Ovary (tissue), 9 donors: ENCODE measurements around the gene NOX3. TPM values are rescaled to one million over a fixed set of nuclear protein-coding genes. Genes with fewer than 3 reads are reported as not detected.
A peak's percentile ranks its signal among the peaks of the same experiment; 100 is the strongest.
"Not testable (repeated sequence)": the region's sequence is repeated elsewhere in the genome, so short reads cannot be mapped to it uniquely, and the experiment has no call there.

ENCODE experiments used
- DNase-seq, 5 donors: peaks; one replicate each; pipeline ENCODE4 v3.0.0-alpha.2; 2019 to 2020
- H3K27ac ChIP-seq, 2 donors: fragments of 200-600 bp; one replicate each; pipeline versions ENCODE4 v1.5.1 to v1.8.0; 2019 to 2022
- H3K27me3 ChIP-seq: fragments of 200-600 bp; one replicate; pipeline ENCODE4 v1.8.0; 2022
- H3K36me3 ChIP-seq: fragments of 200-600 bp; sonication (generic); one replicate; pipeline ENCODE4 v1.5.1; 2019
- H3K4me1 ChIP-seq: one replicate; pipeline ENCODE4 v1.8.1; 2013; ENCODE audit warnings: mild to moderate bottlenecking, moderate library complexity; ENCODE audit not compliant: insufficient read depth
- H3K4me3 ChIP-seq: fragments of 200-600 bp; sonication (generic); one replicate; pipeline ENCODE4 v1.5.1; 2017
- H3K9me3 ChIP-seq, 2 donors: fragments of 200-600 bp in 1 of 2; sonication (generic) in 1 of 2; one replicate each; pipeline versions ENCODE4 v1.5.1 to v1.8.1; 2013 to 2019; ENCODE audit warnings: mild to moderate bottlenecking in 1 of 2, moderate library complexity in 1 of 2
- CTCF ChIP-seq, 3 donors: fragments of 450-650 bp in 2 of 3; fragments of 200-600 bp in 1 of 3; IDR thresholded peaks; one replicate each; pipeline versions ENCODE4 v1.5.1 to v1.8.0; 2016 to 2022; ENCODE audit warnings: antibody characterized with exemption in 3 of 3, mild to moderate bottlenecking in 1 of 3
- EP300 ChIP-seq: sonication (generic); formaldehyde crosslinking; IDR thresholded peaks from one replicate; pipeline ENCODE4 v1.6.1; 2017; ENCODE audit warnings: antibody characterized with exemption
- POLR2A ChIP-seq: fragments of 450-650 bp; IDR thresholded peaks from one replicate; pipeline ENCODE4 v1.6.1; 2017; ENCODE audit warnings: antibody characterized with exemption, mild to moderate bottlenecking, moderate library complexity
- WGBS, 3 donors: extraction: QIAGEN DNeasy Blood & Tissue Kit in 1 of 3; methylation state at CpG; one replicate each; pipeline versions ENCODE4 v1.1.5 to v1.1.7; 2013 to 2017; 5-methylcytosine and 5-hydroxymethylcytosine counted together
- intact Hi-C, 4 donors: fragments of 100-400 bp; cut with DNase I; formaldehyde crosslinking; loops; one replicate each; pipeline versions ENCODE4 v1.11.0 to v1.15.1; 2022 to 2023
- polyA plus RNA-seq, 2 donors: library from polyadenylated mRNA; stranded (reverse); fragments of 200-250 nt in 1 of 2; fragments of 350-450 nt in 1 of 2; fragmentation: Illumina TruSeq in 1 of 2; extraction: RNeasy Lipid Tissue Mini Kit (QIAGEN cat#74804) in 1 of 2; gene quantifications; one replicate each; pipeline ENCODE4 v1.2.3, GENCODE V29; 2013 to 2014
- total RNA-seq, 7 donors: library from RNA; depleted of rRNA in 2 of 7; stranded (reverse); fragments of >200 nt in 2 of 7; fragmentation: NEBNext Ultra II Directional in 3 of 7; extraction: Animal tissue kit (Norgen Biotek cat#: 25700) in 3 of 7; gene quantifications; one replicate each; pipeline versions ENCODE4 v1.1.0 to v1.2.4, GENCODE V29; 2016 to 2023
- donor health status: DM: no; HTN: no; CAD: no; lungs with moderate emphysema.
- donor health status: DM: no; HTN: no; CAD: no.
- donor health status: Bipolar disorder and iron deficiency.
- donor health status: DM: yes; HTN: yes; CAD: no.
- donor health status: DM: no; HTN: no; CAD: no.
- donor health status: DM: yes; HTN: yes; CAD: no.

Gene NOX3
- total and polyA plus RNA-seq, 9 donors = not detected

DNA sequence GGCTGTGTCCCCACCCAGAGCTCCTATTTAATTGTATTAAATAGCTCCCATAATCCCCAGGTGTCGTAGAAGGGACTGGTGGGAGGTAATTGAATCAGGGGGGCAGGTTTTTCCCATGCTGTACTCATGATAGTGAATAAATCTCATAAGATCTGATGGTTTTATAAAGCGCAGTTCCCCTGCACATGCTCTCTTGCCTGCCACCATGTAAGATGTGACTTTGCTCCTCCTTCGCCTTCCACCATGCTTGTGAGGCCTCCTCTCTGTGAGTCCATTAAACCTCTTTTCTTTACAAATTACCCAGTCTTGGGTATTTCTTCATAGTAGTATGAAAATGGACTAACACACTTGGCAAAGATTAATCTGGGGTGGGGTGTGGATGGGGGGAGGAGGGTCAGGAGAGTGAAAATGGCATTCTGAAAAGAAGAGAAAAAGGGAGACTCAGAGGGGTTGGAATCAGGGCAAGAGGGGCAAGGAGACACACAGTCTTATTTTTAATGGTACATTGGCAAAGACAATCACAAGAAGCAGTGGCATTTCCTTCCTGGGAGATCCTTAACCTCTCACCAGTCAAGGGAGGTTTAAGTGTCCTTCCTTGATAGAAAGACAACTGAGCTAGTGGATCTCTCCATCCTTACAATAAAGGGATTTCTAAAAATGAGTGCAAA is 37.5 kb upstream of the NOX3 start:
- WGBS, 3 donors = 95 to 98% (median 98%) methylated on average over 3 of the region's 3 CpGs
- intact Hi-C loops = loop anchor here in 2 of 4 donors (10.0 kb wide), 1 partner anchor 168 kb away; no protein-coding TSS in a partner anchor
- Histone ChIP-seq H3K27ac (peak overlapping the region; percentile 50 to 82), H3K9me3 (peaks cover 0 to 4% of the 10 kb centered on the region in 2 donors), H3K36me3 (no peaks in the 10 kb centered on the region), H3K4me1 (peaks cover 4% of the 10 kb centered on the region), H3K4me3 (no peak overlapping the region), H3K27me3 (no peaks in the 10 kb centered on the region)
- TF ChIP-seq POLR2A (no peak), CTCF (IDR thresholded peaks at IDR 0.05) (no peak), EP300 (no peak)
- no peak for DNase-seq

DNA sequence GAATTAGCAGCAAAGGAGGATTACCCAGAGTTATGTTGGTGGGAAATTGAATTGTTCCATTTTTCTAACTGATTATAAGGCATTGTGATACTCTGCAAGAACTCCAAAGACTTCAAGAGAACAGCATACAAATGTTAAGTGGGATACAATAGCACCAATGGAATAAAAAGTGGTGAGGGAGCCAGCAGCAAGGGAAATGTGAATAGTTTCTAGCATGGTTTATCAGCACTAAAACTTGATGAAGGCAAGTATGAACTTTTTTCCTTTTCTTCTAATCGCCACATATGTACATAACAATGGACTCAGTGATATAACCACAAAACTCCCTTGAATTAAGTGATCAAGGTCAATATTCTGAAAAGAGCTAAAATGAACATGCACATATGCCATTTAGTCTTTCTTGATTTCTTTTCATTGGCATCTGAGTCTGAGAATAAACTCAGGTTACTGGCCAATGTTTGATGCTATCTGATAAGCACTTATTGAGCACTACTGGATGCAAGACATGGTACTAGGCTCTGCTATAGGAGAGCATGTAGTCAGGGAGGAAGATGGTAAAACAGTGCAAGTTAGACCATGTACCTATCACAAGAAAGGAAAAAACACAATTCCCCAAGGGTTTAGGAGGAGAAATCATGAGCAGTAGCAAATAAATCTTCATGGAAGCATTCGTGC is 36.6 kb upstream of the NOX3 start:
- Histone ChIP-seq H3K9me3 (peaks cover 0 to 4% of the 10 kb centered on the region in 2 donors), H3K36me3 (no peaks in the 10 kb centered on the region), H3K4me1 (peaks cover 4% of the 10 kb centered on the region), H3K4me3 (no peak overlapping the region), H3K27ac (no peak overlapping the region), H3K27me3 (no peaks in the 10 kb centered on the region)
- DNase-seq = no peak
- TF ChIP-seq CTCF (IDR thresholded peaks at IDR 0.05) (no peak), POLR2A (no peak)
- intact Hi-C loops = loop anchor here in 2 of 4 donors (10.0 kb wide), 1 partner anchor 167 kb away; no protein-coding TSS in a partner anchor
- 91 to 94% (median 92%) methylated on average over 2 of the region's 2 CpGs for WGBS, 3 donors

GRCh38 chr6:155491421-155491820 is 35.8 kb upstream of the NOX3 start:
- DNase-seq = no peak
- H3K4me3 ChIP-seq = no peak overlapping the region
- no peak overlapping the region for H3K27ac ChIP-seq
- TF ChIP-seq EP300 (no peak), CTCF (IDR thresholded peaks at IDR 0.05) (no peak), POLR2A (no peak)
- intact Hi-C loops = loop anchor here in 2 of 4 donors (10.0 kb wide), 1 partner anchor 167 kb away; no protein-coding TSS in a partner anchor
- no peaks in the 10 kb centered on the region for H3K36me3 ChIP-seq
- H3K27me3 ChIP-seq = no peaks in the 10 kb centered on the region
- peaks cover 4% of the 10 kb centered on the region for H3K4me1 ChIP-seq
- WGBS, 3 donors = 89 to 97% (median 90%) methylated on average over 1 of the region's 1 CpG
- peaks cover 0 to 4% of the 10 kb centered on the region in 2 donors for H3K9me3 ChIP-seq

DNA sequence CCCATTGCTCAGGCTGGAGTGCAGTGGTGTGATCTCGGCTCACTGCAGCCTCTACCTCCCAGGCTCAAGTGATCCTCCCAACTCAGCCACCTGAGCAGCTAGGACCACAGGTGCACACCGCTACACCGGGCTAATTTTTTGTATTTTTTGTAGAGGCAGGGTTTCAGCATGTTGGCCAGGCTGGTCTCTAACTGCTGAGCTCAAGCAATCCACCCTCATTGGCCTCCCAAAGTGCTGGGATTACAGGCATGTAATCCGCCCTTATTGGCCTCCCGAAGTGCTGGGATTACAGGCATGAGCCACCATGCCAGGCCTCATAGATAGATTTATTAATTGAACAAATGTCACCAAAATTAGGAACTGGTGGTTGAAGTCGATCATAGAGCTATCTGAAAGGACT is 32.6 kb upstream of the NOX3 start:
- H3K9me3 ChIP-seq, H3K36me3 ChIP-seq, H3K4me3 ChIP-seq, DNase-seq, intact Hi-C loops, H3K4me1 ChIP-seq, H3K27ac ChIP-seq, H3K27me3 ChIP-seq: not testable (repeated sequence)
- WGBS, 3 donors = 94 to 97% (median 94%) methylated on average over 6 of the region's 6 CpGs
